ENCODE measurements around the gene DAPK2.

DNA sequence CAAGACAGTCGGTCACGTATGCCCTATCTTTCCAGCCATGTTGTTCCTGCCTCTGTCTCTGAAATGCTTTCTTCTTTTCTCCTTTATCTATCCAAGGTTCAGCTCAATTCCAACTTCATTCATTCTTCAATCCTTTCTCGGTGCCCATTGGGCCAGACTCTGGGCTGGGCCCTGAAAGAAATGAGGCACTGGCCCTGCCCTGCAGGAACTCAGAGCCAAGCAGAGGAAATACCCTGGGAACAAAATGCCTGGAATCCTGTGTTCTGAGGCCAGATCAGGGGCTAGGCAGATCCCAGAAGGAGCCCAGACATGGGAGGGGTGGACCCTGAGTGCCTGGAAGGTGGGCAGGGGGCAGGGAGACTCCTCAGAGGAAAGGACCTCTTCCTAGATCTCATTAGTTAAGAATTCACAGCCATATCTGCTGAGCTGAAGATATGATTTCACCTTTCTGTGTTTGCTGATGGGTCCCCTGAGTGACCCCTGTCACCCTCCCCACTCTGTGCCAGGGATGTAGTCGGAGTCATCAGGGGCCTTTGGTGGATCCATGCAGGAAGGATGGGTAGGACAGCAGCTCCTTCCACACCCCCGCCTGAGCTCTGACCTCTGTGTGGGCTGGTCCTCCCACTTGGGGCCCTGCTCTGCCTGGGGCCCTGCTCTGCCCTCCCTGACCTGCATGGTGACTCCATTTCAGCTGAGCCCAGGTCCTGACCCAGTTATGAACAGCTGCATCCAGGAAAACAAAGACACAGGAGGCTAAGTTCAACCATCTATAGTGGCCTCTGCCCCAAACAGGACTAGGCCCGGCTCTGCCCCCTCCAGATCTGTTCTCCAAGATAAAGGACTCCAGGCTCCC lies 5.3 kb upstream of the DAPK2 start:
- TF ChIP-seq, protein P1, sequence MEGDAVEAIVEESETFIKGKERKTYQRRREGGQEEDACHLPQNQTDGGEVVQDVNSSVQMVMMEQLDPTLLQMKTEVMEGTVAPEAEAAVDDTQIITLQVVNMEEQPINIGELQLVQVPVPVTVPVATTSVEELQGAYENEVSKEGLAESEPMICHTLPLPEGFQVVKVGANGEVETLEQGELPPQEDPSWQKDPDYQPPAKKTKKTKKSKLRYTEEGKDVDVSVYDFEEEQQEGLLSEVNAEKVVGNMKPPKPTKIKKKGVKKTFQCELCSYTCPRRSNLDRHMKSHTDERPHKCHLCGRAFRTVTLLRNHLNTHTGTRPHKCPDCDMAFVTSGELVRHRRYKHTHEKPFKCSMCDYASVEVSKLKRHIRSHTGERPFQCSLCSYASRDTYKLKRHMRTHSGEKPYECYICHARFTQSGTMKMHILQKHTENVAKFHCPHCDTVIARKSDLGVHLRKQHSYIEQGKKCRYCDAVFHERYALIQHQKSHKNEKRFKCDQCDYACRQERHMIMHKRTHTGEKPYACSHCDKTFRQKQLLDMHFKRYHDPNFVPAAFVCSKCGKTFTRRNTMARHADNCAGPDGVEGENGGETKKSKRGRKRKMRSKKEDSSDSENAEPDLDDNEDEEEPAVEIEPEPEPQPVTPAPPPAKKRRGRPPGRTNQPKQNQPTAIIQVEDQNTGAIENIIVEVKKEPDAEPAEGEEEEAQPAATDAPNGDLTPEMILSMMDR (IDR thresholded peaks at IDR 0.05), result no peak
- TF ChIP-seq POLR2AphosphoS5 (IDR thresholded peaks at IDR 0.05), result no peak
